HG03460 (cell line): ENCODE measurements around the gene ASB11.

Experiments used
- ATAC-seq: cut with Tn5 transposase; IDR thresholded peaks from one replicate; pipeline ENCODE4 v1.9.1; 2021; ENCODE audit not compliant: unreplicated experiment

ASB11 gene

DNA sequence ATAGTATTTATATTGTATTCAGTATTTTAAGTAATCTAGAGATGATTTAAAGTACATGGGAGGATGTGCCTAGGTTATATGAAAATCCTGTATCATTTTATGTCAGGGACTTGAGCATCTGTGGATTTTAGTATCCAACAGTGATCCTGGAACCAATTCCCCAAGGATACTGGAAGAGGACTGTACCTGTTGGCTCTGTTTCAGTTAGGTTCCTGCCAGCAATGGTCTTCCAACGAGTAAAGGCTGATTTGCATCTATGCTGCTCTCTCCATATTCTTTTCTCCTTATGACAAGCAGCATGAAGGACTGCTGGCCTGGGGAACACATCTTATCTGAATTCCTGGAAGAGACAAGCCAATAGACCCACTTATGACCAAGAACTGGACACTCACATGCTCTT lies 80.4 kb downstream of the ASB11 start:
- ATAC-seq: no peak

DNA sequence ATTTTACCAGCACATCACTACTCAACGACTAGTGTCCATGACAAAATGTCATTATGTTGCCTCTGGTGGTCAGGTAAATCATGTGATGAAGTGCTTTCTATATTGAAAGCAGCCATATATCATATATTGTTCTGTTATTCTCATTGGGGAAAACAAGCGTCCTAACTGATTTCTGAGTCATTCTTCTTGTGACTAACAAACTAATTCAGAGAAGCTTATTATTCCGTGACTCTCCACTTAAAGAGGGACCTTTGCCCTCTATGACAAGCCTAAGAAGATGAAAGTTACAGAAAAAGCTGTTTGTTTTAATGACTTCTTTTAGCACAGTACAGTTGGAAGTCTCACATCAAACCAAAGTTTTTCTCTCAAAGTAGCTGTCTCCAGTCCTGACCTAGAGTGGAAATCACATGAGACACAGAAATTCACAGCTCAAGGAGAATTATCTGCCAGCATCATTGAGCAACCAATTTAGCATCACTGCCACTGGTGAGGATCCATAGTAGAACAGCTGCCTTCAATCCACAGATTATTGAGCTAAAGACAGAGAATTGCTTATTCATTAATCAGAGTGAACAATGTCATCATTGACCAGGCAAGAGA lies 81.9 kb downstream of the ASB11 start:
- no peak for ATAC-seq
